Measurements from ENCODE around the gene IRX5.

IRX5 gene

DNA sequence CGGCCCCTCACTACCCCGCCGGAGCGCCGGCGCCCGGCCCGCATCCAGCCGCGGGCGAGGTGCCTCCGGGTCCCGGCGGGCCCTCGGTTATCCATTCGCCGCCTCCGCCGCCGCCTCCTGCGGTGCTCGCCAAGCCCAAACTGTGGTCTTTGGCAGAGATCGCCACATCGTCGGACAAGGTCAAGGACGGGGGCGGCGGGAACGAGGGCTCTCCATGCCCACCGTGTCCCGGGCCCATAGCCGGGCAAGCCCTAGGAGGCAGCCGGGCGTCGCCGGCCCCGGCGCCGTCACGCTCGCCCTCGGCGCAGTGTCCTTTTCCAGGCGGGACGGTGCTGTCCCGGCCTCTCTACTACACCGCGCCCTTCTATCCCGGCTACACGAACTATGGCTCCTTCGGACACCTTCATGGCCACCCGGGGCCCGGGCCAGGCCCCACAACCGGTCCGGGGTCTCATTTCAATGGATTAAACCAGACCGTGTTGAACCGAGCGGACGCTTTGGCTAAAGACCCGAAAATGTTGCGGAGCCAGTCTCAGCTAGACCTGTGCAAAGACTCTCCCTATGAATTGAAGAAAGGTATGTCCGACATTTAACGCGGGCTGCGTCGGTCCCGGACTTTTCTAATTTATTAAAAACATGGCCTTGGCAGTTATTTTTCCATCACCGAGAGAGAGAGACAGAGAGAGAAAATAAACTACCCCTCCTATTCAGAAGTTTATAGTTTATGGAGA is 2.8 kb downstream of the IRX5 start:
- H3K27me3 Mint-ChIP-seq = peaks cover 81% of the 10 kb centered on the region
- H3K36me3 Mint-ChIP-seq (ENCODE audit: insufficient read depth) = peaks cover 8% of the 10 kb centered on the region
- no peak for ATAC-seq (replicated peaks; ENCODE audit: extremely low read depth, poor library complexity, severe bottlenecking)
- H3K9me3 Mint-ChIP-seq = peaks cover 5% of the 10 kb centered on the region
- no peak overlapping the region for H3K4me3 Mint-ChIP-seq
- peaks cover 21% of the 10 kb centered on the region for H3K4me1 Mint-ChIP-seq
- H3K27ac Mint-ChIP-seq (ENCODE audit: low read depth) = no peak overlapping the region
- no peak for DNase-seq (ENCODE audit: low spot score in 2 of 2)

DNA sequence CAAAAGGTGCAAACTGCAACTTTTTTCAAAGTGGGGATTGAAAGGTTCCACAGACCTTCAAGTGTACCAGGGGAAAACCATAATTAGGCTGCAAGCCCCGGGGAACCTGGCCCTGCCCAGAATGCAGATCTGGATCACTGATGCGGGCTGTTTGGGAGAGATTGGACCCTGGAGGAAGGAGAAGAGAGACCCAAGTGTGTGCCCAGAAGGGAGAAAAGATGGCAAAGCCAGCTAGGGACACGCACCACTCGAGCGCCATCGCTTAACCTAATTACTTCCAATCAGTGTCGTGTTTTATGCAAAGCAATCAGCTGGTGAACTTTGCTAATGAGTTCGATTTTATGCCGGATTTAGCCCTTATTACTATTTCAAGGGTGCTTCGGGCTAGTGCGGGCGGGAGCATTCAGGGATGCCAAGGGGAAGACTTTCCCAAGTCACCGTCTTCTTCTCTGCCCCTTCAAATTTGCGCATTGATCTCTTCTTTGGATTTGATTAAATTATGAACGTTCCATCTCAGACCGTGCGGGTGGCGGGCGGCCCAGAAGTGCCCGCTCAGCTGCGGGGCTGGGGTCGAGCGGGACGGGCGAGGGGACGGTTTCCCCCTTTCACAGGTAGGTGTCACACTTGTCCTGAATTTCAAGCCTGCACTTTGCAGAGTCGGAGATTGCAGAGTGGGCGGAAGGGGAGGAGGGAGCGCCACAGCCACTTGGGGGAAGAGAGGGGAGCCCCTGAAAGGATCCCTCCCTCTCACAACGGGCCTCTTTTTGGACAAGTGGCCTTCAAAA is 4.0 kb downstream of the IRX5 start:
- H3K27ac Mint-ChIP-seq (ENCODE audit: low read depth) = no peak overlapping the region

DNA sequence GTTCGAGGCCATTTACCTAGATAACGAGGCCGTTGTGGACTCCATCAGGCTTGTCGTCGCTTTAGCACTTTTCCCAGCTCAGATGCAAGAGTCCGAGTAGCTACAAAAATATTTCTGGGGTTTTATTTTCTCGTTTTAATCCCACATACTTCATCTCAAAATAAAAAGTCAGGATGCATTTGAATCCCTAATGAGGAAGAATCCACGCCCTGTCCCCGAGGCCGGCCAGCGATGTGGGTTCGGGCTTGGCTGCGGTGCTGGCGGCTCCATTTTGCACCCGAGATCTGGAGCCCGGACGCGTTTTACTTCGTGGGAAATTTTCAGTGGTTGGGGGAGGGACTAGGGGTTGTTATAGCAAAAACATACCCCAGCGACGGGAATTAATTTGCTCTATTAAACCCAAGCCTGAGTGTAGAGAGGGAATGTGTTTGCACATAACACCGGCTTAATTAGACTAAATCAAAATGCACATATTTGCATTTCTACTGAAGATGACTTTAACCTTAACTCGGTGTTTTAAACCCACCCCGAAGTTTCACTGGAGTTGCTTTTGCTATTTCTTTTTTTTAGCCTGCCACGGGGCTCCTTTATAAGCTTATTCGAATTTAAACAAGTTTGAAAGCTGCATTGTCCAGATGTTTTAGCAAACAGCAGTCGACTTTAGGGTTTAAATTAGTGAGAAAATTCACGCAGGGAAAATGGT is 4.8 kb downstream of the IRX5 start:
- DNase-seq (ENCODE audit: low spot score in 2 of 2) (no peak), ATAC-seq (replicated peaks; ENCODE audit: extremely low read depth, poor library complexity, severe bottlenecking) (no peak)
- Mint-ChIP-seq H3K9me3 (no peaks in the 10 kb centered on the region), H3K27me3 (peaks cover 86% of the 10 kb centered on the region), H3K27ac (ENCODE audit: low read depth) (no peak overlapping the region), H3K4me3 (no peak overlapping the region), H3K4me1 (peaks cover 7% of the 10 kb centered on the region), H3K36me3 (ENCODE audit: insufficient read depth) (peaks cover 8% of the 10 kb centered on the region)

More for the DNA sequence above, 4.0 kb downstream of the IRX5 start:
- no peak overlapping the region for H3K4me3 Mint-ChIP-seq
- H3K9me3 Mint-ChIP-seq = peaks cover 2% of the 10 kb centered on the region
- DNase-seq (ENCODE audit: low spot score in 2 of 2) (no peak), ATAC-seq (replicated peaks; ENCODE audit: extremely low read depth, poor library complexity, severe bottlenecking) (no peak)
- H3K36me3 Mint-ChIP-seq (ENCODE audit: insufficient read depth) = peaks cover 8% of the 10 kb centered on the region
- H3K4me1 Mint-ChIP-seq = peaks cover 14% of the 10 kb centered on the region
- peaks cover 86% of the 10 kb centered on the region for H3K27me3 Mint-ChIP-seq

DNA sequence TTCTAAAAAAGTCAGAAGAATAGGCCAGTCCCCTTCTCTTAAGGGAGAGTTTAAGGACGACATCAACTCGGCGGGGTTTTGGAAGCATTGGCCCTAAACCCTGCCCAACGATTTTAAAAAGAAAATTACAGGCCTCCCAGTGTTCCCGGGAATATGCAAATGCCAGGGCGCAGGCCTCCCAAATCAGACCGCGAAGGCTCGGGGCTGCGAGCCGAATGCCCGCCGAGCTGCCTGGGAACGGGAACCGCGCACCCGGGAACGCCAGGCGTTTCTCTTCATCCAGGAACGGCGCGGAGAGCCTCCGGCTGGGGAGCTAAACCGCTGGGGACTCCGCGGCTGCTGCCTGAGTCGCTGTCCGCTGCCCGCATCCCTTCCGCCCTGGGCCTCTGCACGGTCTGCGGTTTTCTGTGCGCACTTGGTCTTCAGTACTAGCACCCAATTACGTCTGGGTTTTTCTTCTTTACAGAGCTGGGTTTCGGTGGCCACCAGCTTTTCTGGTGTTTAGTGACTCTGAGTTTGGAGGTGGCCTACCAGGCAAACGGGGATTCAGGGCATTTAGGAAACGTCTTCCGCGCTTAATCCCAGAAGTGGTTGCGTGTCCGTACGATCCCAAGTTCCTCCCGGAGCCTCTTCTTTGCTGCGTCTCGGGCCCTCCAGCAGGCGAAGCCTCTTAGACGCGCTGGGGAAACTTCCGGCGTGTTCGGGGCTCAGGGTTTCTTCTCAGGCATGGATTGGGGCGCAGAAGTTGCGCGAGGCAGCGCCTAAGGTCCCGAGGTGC is 5.7 kb downstream of the IRX5 start:
- Mint-ChIP-seq H3K9me3 (no peaks in the 10 kb centered on the region), H3K4me3 (no peak overlapping the region), H3K4me1 (peaks cover 5% of the 10 kb centered on the region), H3K36me3 (ENCODE audit: insufficient read depth) (peaks cover 8% of the 10 kb centered on the region), H3K27ac (ENCODE audit: low read depth) (no peak overlapping the region), H3K27me3 (peaks cover 92% of the 10 kb centered on the region)
- DNase-seq (ENCODE audit: low spot score in 2 of 2) (no peak), ATAC-seq (replicated peaks; ENCODE audit: extremely low read depth, poor library complexity, severe bottlenecking) (no peak)

DNA sequence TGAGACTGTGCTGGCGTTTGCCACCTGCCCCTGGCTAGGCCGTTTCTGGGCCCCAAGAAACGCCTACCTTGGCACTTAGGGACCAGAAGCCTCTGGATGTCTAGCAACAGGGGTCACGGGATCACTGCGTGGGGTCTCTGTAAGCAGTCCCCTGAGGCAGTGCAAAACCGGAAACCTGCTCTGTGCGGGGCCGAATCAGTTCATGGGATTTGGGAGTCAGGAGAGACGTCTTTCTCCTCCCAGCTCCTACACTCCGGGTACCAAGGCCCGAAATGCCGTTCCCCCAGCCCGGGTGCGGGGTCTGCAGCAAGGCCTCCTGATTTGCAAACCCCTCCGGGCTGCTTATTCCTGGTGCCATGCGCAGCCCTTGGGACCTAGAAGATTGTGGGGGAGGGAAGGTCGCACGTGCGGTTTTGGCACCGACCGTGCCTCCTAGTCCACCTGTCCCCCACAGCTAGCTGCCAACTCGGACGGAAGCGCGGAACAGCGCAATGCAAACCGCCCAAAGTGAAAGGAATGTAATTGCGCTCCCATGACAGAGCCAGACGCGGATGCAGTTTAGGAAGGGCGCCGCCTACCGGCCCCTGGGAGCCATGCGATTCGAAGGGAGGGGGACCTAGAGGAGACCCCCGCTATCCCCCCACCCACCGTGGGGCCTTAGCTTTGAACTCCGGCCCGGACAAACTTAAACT is 6.5 kb downstream of the IRX5 start:
- H3K9me3 Mint-ChIP-seq = no peaks in the 10 kb centered on the region
- no peak overlapping the region for H3K27ac Mint-ChIP-seq (ENCODE audit: low read depth)
- H3K36me3 Mint-ChIP-seq (ENCODE audit: insufficient read depth) = peaks cover 6% of the 10 kb centered on the region
- H3K4me1 Mint-ChIP-seq = peaks cover 5% of the 10 kb centered on the region
- DNase-seq (ENCODE audit: low spot score in 2 of 2) (no peak), ATAC-seq (replicated peaks; ENCODE audit: extremely low read depth, poor library complexity, severe bottlenecking) (no peak)
- H3K4me3 Mint-ChIP-seq = no peak overlapping the region
- H3K27me3 Mint-ChIP-seq = peaks cover 98% of the 10 kb centered on the region

DNA sequence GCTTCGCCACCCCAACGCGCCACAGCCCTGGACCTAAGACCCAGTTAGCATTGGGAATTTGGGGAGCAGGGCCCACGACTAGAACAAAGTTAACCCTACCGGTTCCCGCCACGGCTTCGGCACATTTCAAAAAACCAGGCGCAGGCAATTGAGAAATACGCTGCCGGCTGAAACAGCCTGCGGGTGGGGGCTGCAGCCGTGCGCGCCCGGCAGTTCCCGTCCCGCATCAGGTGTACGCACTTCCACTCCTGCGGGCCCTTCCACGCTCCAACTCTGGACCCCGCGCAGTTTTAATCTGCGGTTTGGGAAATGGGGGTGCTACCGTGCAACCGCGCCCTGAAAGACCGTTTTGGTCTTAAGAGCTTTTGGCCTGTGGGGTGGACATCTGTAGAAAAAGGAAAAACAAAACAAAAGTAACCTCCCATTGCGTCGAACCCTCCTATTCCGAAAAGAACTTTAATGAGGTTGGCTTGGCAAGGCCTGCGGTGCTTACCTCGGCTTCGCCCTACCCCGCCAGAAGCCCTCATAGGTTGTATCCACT is 7.1 kb downstream of the IRX5 start:
- ATAC-seq (replicated peaks; ENCODE audit: extremely low read depth, poor library complexity, severe bottlenecking) = no peak
- Mint-ChIP-seq H3K4me1 (no peaks in the 10 kb centered on the region), H3K9me3 (no peaks in the 10 kb centered on the region), H3K27ac (ENCODE audit: low read depth) (no peak overlapping the region), H3K36me3 (ENCODE audit: insufficient read depth) (peaks cover 4% of the 10 kb centered on the region), H3K4me3 (no peak overlapping the region), H3K27me3 (peaks cover 98% of the 10 kb centered on the region)
- no peak for DNase-seq (ENCODE audit: low spot score in 2 of 2)

DNA sequence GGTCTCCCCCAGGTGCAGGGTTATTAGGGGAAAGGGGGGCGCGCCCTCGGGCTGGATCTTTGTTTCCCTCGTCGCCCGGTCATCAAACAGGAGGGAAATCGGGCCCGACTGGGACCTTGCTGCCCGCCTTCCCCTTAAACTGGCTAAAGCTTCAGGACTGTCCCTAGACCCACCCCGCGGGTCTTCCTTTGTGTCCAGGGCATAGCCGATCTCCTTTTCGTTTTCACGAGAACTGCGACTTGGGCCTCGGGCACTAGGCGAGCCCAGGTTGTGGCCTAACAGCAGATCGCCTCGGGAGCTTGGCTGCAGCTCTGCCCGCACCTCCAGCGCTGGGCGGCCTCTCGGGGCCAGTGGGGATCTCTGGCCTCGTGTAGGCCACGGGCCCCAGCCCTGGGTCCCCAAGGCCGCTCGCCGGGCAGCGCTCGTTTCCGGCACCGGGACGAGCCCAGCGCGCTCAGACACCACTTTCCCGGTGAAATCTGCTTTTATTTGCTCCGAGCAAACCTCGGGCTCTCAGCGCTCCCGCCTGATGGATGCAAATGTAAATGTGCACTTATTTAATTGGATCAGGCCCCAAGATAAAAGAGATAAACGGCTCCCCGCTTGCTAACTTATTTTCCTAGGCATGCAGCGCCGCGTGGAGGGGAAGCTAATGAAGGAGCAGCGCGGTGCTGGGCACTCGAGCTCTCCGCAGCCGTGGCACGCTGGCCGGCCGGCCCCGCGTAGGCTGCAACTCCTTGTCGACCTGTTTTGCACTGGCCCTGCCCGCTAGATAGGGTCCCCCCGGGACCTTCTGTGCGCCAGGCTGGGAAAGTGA is 7.8 kb downstream of the IRX5 start:
- ATAC-seq (replicated peaks; ENCODE audit: extremely low read depth, poor library complexity, severe bottlenecking) (no peak), DNase-seq (ENCODE audit: low spot score in 2 of 2) (no peak)
- no peaks in the 10 kb centered on the region for H3K9me3 Mint-ChIP-seq
- H3K36me3 Mint-ChIP-seq (ENCODE audit: insufficient read depth) = peaks cover 4% of the 10 kb centered on the region
- H3K27ac Mint-ChIP-seq (ENCODE audit: low read depth) = no peak overlapping the region
- H3K27me3 Mint-ChIP-seq = peaks cover 100% of the 10 kb centered on the region
- H3K4me3 Mint-ChIP-seq = no peak overlapping the region
- H3K4me1 Mint-ChIP-seq = no peaks in the 10 kb centered on the region

DNA sequence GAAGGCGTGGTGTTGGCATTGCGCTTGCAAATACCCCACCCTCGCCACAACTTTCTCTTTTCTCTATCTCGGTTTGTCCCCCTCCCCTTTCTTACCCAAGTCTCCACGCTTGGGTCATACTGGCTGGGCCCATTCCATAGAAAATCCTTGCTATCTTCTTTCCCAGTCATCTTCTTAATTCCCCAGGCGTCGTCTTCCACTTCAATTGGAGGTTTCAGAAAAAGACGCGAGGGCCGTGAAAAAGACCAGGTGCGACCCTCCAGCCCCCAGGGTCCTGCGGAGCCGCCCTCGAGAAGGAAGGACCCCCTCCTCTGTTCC is 8.3 kb downstream of the IRX5 start:
- Mint-ChIP-seq H3K27ac (ENCODE audit: low read depth) (no peak overlapping the region), H3K27me3 (peaks cover 100% of the 10 kb centered on the region), H3K36me3 (ENCODE audit: insufficient read depth) (peaks cover 4% of the 10 kb centered on the region), H3K4me3 (no peak overlapping the region), H3K4me1 (no peaks in the 10 kb centered on the region), H3K9me3 (no peaks in the 10 kb centered on the region)
- ATAC-seq (replicated peaks; ENCODE audit: extremely low read depth, poor library complexity, severe bottlenecking) (no peak), DNase-seq (ENCODE audit: low spot score in 2 of 2) (no peak)

DNA sequence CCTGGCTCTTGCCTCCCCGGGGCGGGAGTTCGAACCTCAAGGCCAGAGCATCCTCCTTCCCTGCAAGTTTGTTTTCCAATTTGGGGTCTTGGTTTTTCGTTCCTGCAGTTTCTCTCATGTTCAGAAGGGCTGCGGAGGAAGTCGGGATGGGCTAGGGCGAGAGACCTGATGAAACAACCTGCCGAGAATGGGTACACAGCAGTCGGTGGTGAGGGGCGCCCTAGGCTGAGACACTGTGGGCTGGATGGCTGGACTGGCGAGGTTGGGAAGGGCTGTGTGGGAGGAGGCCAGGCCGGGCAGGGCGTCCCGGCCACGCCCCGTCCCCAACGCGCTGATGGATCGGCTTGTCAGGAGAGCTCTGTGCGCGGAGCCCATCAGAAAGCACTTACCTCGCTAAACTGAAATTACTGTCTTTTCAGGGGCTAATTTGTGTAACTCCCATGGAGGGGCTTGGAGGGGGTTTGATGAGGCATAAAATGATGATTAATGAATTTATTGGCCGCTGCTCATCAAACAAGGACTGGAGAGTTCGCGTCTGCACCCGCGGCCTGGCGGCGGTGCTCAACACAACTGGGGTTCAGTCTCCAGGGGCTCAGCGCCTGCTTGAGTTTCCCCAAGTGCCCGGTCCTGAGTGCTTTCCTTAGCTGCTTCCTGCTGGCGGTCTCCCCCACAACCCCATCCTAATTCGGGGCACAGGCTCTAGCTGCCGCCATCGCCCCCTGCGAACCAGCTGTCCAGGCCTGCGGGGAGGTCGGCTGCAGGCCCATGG is 9.0 kb downstream of the IRX5 start:
- ATAC-seq (replicated peaks; ENCODE audit: extremely low read depth, poor library complexity, severe bottlenecking) = no peak
- no peak overlapping the region for H3K27ac Mint-ChIP-seq (ENCODE audit: low read depth)
- peaks cover 99% of the 10 kb centered on the region for H3K27me3 Mint-ChIP-seq
- H3K9me3 Mint-ChIP-seq = no peaks in the 10 kb centered on the region
- no peak overlapping the region for H3K4me3 Mint-ChIP-seq
- peaks cover 6% of the 10 kb centered on the region for H3K36me3 Mint-ChIP-seq (ENCODE audit: insufficient read depth)
- DNase-seq (ENCODE audit: low spot score in 2 of 2) = no peak
- no peaks in the 10 kb centered on the region for H3K4me1 Mint-ChIP-seq

DNA sequence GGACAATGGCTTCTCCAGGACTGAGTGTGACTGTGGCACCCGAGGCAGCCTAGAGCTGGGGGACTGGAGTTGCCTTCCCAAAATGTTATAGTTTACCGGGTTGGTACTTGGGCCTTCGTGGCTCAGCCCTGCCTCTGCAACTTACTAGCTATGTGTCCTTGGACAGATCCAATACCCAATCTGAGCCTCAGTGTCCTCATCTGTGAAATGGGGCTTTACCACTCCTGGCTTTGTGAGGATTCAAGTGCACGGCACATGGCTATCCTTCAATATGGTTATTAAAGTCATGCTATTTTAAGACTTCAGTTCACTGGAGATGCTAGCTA is 9.6 kb downstream of the IRX5 start:
- Mint-ChIP-seq H3K4me3 (no peak overlapping the region), H3K4me1 (no peaks in the 10 kb centered on the region), H3K27me3 (peaks cover 99% of the 10 kb centered on the region), H3K9me3 (no peaks in the 10 kb centered on the region), H3K27ac (ENCODE audit: low read depth) (no peak overlapping the region), H3K36me3 (ENCODE audit: insufficient read depth) (peaks cover 6% of the 10 kb centered on the region)
- ATAC-seq (replicated peaks; ENCODE audit: extremely low read depth, poor library complexity, severe bottlenecking) (no peak), DNase-seq (ENCODE audit: low spot score in 2 of 2) (no peak)

Measured in central memory CD8-positive, alpha-beta T cell (primary cell).